Peyer's patch (tissue), 4 donors: ENCODE measurements around the gene SLC5A2.

Experiments
- CTCF ChIP-seq, 6 experiments: fragments of 450-650 bp in 4 of 6; fragments of 200-600 bp in 2 of 6; sonication (generic) in 1 of 6; IDR thresholded peaks; one replicate each; pipeline ENCODE4 v1.5.1; 2017 to 2019; ENCODE audit warnings: antibody characterized with exemption in 6 of 6, mild to moderate bottlenecking in 3 of 6, moderate library complexity in 1 of 6
- POLR2A ChIP-seq, 2 donors: fragments of 450-650 bp; IDR thresholded peaks; one replicate each; pipeline ENCODE4 v1.5.1; 2017; ENCODE audit warnings: antibody characterized with exemption in 2 of 2, mild to moderate bottlenecking in 2 of 2, moderate library complexity in 2 of 2

- TF ChIP-seq CTCF (IDR thresholded peaks at IDR 0.05) (no peak), POLR2A (IDR thresholded peaks at IDR 0.05) (no peak)
Observed at GRCh38 chr16:31466381-31466841, 16.5 kb upstream of the SLC5A2 start.
